CD4-positive, alpha-beta T cell (primary cell): Measurements from ENCODE around the gene ABCD3. TPM values are rescaled to one million over a fixed set of nuclear protein-coding genes. Genes with fewer than 3 reads are reported as not detected.
A peak's percentile ranks its signal among the peaks of the same experiment; 100 is the strongest.

Experiments
- ATAC-seq: fragments of 200-7000 bp; cut with Tn5 transposase; one replicate; pipeline ENCODE4 v1.10.0; 2022; ENCODE audit warnings: mild to moderate bottlenecking; ENCODE audit not compliant: poor library complexity
- CTCF ChIA-PET: fragments of 350-600 bp; sonication (Branson Sonifier 250); formaldehyde crosslinking; loops from one replicate; lab custom pipeline; 2021; ENCODE audit warnings: antibody characterized with exemption, inconsistent platforms; lab: Charles Lee
- POLR2A ChIA-PET: fragments of 350-600 bp; sonication (Branson Sonifier 250); formaldehyde crosslinking; loops from one replicate; lab custom pipeline; 2021; ENCODE audit warnings: antibody characterized with exemption, inconsistent platforms; lab: Charles Lee
- DNase-seq, 14 experiments: peaks; one replicate each; pipeline ENCODE4 v3.0.0-alpha.2; 2013 to 2020; ENCODE audit warnings: mixed read lengths in 2 of 14
- H3K27ac ChIP-seq, 2 donors: one replicate each; pipeline versions ENCODE4 v1.5.1 to v1.7.0; 2013; ENCODE audit warnings: low read length in 2 of 2, low read depth in 1 of 2, mild to moderate bottlenecking in 1 of 2
- H3K27me3 ChIP-seq, 2 experiments: 1 replicate in 1 of 2; 2 replicates in 1 of 2; pipeline versions ENCODE4 v1.6.1 to v1.7.0; 2013; ENCODE audit warnings: low read length in 2 of 2, control low read depth in 1 of 2, mild to moderate bottlenecking in 1 of 2, moderate library complexity in 1 of 2; ENCODE audit not compliant: insufficient read depth in 2 of 2, control insufficient read depth in 1 of 2
- H3K36me3 ChIP-seq: one replicate; pipeline ENCODE4 v1.6.1; 2013; ENCODE audit warnings: low read length, control low read depth; ENCODE audit not compliant: insufficient read depth
- H3K4me1 ChIP-seq: one replicate; pipeline ENCODE4 v1.6.1; 2013; ENCODE audit warnings: low read length, control low read depth; ENCODE audit not compliant: insufficient read depth
- H3K4me3 ChIP-seq: one replicate; pipeline ENCODE4 v1.5.1; 2013; ENCODE audit warnings: mild to moderate bottlenecking, low read length, moderate library complexity
- H3K9me3 ChIP-seq, 2 experiments: 1 replicate in 1 of 2; 2 replicates in 1 of 2; pipeline versions ENCODE4 v1.6.1 to v1.7.0; 2013; ENCODE audit warnings: low read length in 2 of 2, mild to moderate bottlenecking in 2 of 2, control low read depth in 1 of 2, moderate library complexity in 1 of 2; ENCODE audit not compliant: control insufficient read depth in 1 of 2, insufficient read depth in 1 of 2
- H3K27ac Mint-ChIP-seq: one replicate; pipeline ENCODE4 v1.8.0; 2020; ENCODE audit warnings: mixed read lengths
- H3K27me3 Mint-ChIP-seq: one replicate; pipeline ENCODE4 v1.8.0; 2021; ENCODE audit warnings: mixed read lengths
- H3K36me3 Mint-ChIP-seq: one replicate; pipeline ENCODE4 v1.8.0; 2021; ENCODE audit warnings: low read depth, mixed read lengths
- H3K4me1 Mint-ChIP-seq: one replicate; pipeline ENCODE4 v1.8.0; 2021; ENCODE audit warnings: low read depth, mixed read lengths
- H3K4me3 Mint-ChIP-seq: one replicate; pipeline ENCODE4 v1.8.0; 2020; ENCODE audit warnings: mild to moderate bottlenecking, mixed read lengths
- H3K9me3 Mint-ChIP-seq: one replicate; pipeline ENCODE4 v1.8.0; 2020; ENCODE audit warnings: mixed read lengths
- intact Hi-C, 2 experiments: fragments of 100-400 bp; cut with DNase I in 1 of 2; cut with micrococcal nuclease in 1 of 2; formaldehyde crosslinking; loops; one replicate each; pipeline versions ENCODE4 v1.15.1 to v1.9.0; 2023 to 2025; cut with DNase I, micrococcal nuclease
- total RNA-seq, 174 experiments: library from RNA in 2 of 174; stranded (reverse) in 2 of 174; gene quantifications; one replicate each; pipeline ENCODE4 v1.2.3 and lab custom pipeline; 2021 to 2026
- TF ChIP-seq, protein P1 (sequence below): fragments of 200-600 bp; IDR thresholded peaks from one replicate; pipeline ENCODE4 v1.8.0; 2022; ENCODE audit warnings: antibody characterized with exemption, mild to moderate bottlenecking

The ABCD3 gene
- total RNA-seq, 2 experiments from 2014 or later, result 13.0 to 13.5 TPM

- peaks cover 37% of the 10 kb centered on the region for H3K36me3 ChIP-seq
- POLR2A ChIA-PET, result no interaction called here
- Mint-ChIP-seq H3K36me3 (peaks cover 86% of the 10 kb centered on the region), H3K27ac (no peak overlapping the region), H3K27me3 (no peaks in the 10 kb centered on the region), H3K9me3 (peaks cover 2% of the 10 kb centered on the region), H3K4me3 (no peak overlapping the region), H3K4me1 (no peaks in the 10 kb centered on the region)
- TF ChIP-seq, protein P1, sequence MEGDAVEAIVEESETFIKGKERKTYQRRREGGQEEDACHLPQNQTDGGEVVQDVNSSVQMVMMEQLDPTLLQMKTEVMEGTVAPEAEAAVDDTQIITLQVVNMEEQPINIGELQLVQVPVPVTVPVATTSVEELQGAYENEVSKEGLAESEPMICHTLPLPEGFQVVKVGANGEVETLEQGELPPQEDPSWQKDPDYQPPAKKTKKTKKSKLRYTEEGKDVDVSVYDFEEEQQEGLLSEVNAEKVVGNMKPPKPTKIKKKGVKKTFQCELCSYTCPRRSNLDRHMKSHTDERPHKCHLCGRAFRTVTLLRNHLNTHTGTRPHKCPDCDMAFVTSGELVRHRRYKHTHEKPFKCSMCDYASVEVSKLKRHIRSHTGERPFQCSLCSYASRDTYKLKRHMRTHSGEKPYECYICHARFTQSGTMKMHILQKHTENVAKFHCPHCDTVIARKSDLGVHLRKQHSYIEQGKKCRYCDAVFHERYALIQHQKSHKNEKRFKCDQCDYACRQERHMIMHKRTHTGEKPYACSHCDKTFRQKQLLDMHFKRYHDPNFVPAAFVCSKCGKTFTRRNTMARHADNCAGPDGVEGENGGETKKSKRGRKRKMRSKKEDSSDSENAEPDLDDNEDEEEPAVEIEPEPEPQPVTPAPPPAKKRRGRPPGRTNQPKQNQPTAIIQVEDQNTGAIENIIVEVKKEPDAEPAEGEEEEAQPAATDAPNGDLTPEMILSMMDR, result no peak
- DNase-seq, result no peak
- no peaks in the 10 kb centered on the region for H3K9me3 ChIP-seq
- intact Hi-C loops, result no loop called here
- no peaks in the 10 kb centered on the region for H3K4me1 ChIP-seq
- no peak overlapping the region for H3K27ac ChIP-seq
- no peak overlapping the region for H3K4me3 ChIP-seq
- no peak for ATAC-seq
- no peaks in the 10 kb centered on the region for H3K27me3 ChIP-seq
- CTCF ChIA-PET, result no interaction called here
These were observed 86.4 kb downstream of the ABCD3 start for GRCh38 chr1:94504601-94505000.

DNA sequence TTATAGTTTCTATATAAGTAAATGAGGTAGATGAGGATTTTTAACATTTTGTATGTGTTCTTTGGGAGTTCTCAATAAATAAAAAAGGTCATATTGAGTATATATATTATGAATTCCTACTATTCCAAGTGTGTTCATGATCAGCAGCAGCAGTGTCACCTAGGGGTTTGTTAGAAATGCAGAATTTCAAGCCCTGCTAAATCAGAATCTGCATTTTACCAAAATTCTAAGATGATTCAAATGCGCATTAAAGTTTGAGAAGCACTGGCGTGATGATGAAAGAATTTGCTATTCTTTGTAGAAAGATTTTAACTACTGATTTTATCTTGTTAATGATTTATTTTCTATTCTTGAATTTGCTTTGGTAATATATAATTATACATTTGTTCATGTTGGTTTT lies 94.6 kb downstream of the ABCD3 start:
- DNase-seq, result no peak
- Histone ChIP-seq H3K4me3 (no peak overlapping the region), H3K9me3 (no peaks in the 10 kb centered on the region), H3K27ac (no peak overlapping the region), H3K4me1 (no peaks in the 10 kb centered on the region), H3K27me3 (no peaks in the 10 kb centered on the region), H3K36me3 (peaks cover 10% of the 10 kb centered on the region)
- intact Hi-C loops, result no loop called here
- CTCF ChIA-PET, result no interaction called here
- H3K4me1 Mint-ChIP-seq, result no peaks in the 10 kb centered on the region
- POLR2A ChIA-PET, result no interaction called here
- no peaks in the 10 kb centered on the region for H3K9me3 Mint-ChIP-seq
- H3K4me3 Mint-ChIP-seq, result no peak overlapping the region
- no peaks in the 10 kb centered on the region for H3K27me3 Mint-ChIP-seq
- no peak for ATAC-seq
- peaks cover 74% of the 10 kb centered on the region for H3K36me3 Mint-ChIP-seq
- H3K27ac Mint-ChIP-seq, result no peak overlapping the region
- TF ChIP-seq, protein P1, result no peak

- TF ChIP-seq, protein P1, result no peak
- POLR2A ChIA-PET, result no interaction called here
- Histone ChIP-seq H3K36me3 (peaks cover 10% of the 10 kb centered on the region), H3K4me1 (no peaks in the 10 kb centered on the region), H3K27me3 (no peaks in the 10 kb centered on the region), H3K9me3 (no peaks in the 10 kb centered on the region), H3K4me3 (no peak overlapping the region), H3K27ac (no peak overlapping the region)
- Mint-ChIP-seq H3K27ac (no peak overlapping the region), H3K4me1 (no peaks in the 10 kb centered on the region), H3K36me3 (peaks cover 71% of the 10 kb centered on the region), H3K9me3 (no peaks in the 10 kb centered on the region), H3K4me3 (no peak overlapping the region), H3K27me3 (no peaks in the 10 kb centered on the region)
- intact Hi-C loops, result no loop called here
- ATAC-seq, result no peak
- peak in 3 of 14 experiments; percentile 1 to 18 (median 11) for DNase-seq
- CTCF ChIA-PET, result no interaction called here
These were observed 96.0 kb downstream of the ABCD3 start for GRCh38 chr1:94514095-94514727.
